ENCODE results near the gene SHISA7.

SHISA7 gene

GRCh38 chr19:55434356-55434919 lies 8.7 kb downstream of the SHISA7 start:
- Histone ChIP-seq H3K27me3 (ENCODE audit: insufficient read depth, low read length) (no peaks in the 10 kb centered on the region), H3K9ac (ENCODE audit: low read length) (no peak overlapping the region)
- TF ChIP-seq CTCF (IDR thresholded peaks at IDR 0.05; ENCODE audit: low read length) = no peak
- TF ChIP-seq EZH2 (IDR thresholded peaks at IDR 0.05; ENCODE audit: borderline replicate concordance, low read length) = no peak

GRCh38 chr19:55433292-55433691 lies 9.8 kb downstream of the SHISA7 start:
- no peaks in the 10 kb centered on the region for H3K9me2 ChIP-seq (ENCODE audit: low read depth, low read length)
- H3K9ac ChIP-seq (ENCODE audit: low read length) = no peak overlapping the region
- H4K20me1 ChIP-seq (ENCODE audit: insufficient read depth, low read length) = no peaks in the 10 kb centered on the region
- no peak overlapping the region for H3K4me2 ChIP-seq (ENCODE audit: low read length)
- no peak overlapping the region for H3K27ac ChIP-seq (ENCODE audit: low read depth, low read length, poor library complexity, severe bottlenecking)
- no peaks in the 10 kb centered on the region for H3F3A ChIP-seq (ENCODE audit: insufficient read depth, low read length)
- H3K9me3 ChIP-seq (ENCODE audit: low read length) = no peaks in the 10 kb centered on the region
- no peaks in the 10 kb centered on the region for H3K36me3 ChIP-seq (ENCODE audit: insufficient read depth, low read length)
- no peak overlapping the region for H3K4me3 ChIP-seq (ENCODE audit: low read depth, low read length, poor library complexity, severe bottlenecking)
- no peak overlapping the region for H2AFZ ChIP-seq (ENCODE audit: low read length)
- TF ChIP-seq EZH2 (IDR thresholded peaks at IDR 0.05; ENCODE audit: borderline replicate concordance, low read length) (no peak), CTCF (IDR thresholded peaks at IDR 0.05; ENCODE audit: low read length) (no peak)
- no peaks in the 10 kb centered on the region for H3K27me3 ChIP-seq (ENCODE audit: insufficient read depth, low read length)
- H3K4me1 ChIP-seq (ENCODE audit: insufficient read depth, low read length, severe bottlenecking) = no peaks in the 10 kb centered on the region
- H3K79me2 ChIP-seq (ENCODE audit: insufficient read depth, low read length) = no peaks in the 10 kb centered on the region

More at GRCh38 chr19:55434356-55434919, 8.7 kb downstream of the SHISA7 start:
- no peaks in the 10 kb centered on the region for H3K4me1 ChIP-seq (ENCODE audit: insufficient read depth, low read length, severe bottlenecking)
- H3K4me3 ChIP-seq (ENCODE audit: low read depth, low read length, poor library complexity, severe bottlenecking) = no peak overlapping the region
- H3K4me2 ChIP-seq (ENCODE audit: low read length) = no peak overlapping the region
- no peak overlapping the region for H2AFZ ChIP-seq (ENCODE audit: low read length)
- H3K79me2 ChIP-seq (ENCODE audit: insufficient read depth, low read length) = no peaks in the 10 kb centered on the region
- no peaks in the 10 kb centered on the region for H3K9me2 ChIP-seq (ENCODE audit: low read depth, low read length)
- no peaks in the 10 kb centered on the region for H4K20me1 ChIP-seq (ENCODE audit: insufficient read depth, low read length)
- H3F3A ChIP-seq (ENCODE audit: insufficient read depth, low read length) = no peaks in the 10 kb centered on the region
- no peaks in the 10 kb centered on the region for H3K9me3 ChIP-seq (ENCODE audit: low read length)
- no peak overlapping the region for H3K27ac ChIP-seq (ENCODE audit: low read depth, low read length, poor library complexity, severe bottlenecking)
- H3K36me3 ChIP-seq (ENCODE audit: insufficient read depth, low read length) = no peaks in the 10 kb centered on the region

- H3K4me3 ChIP-seq (ENCODE audit: low read depth, low read length, poor library complexity, severe bottlenecking) = no peak overlapping the region
- H3K36me3 ChIP-seq (ENCODE audit: insufficient read depth, low read length) = no peaks in the 10 kb centered on the region
- no peak for TF ChIP-seq CTCF (IDR thresholded peaks at IDR 0.05; ENCODE audit: low read length)
- no peak for TF ChIP-seq EZH2 (IDR thresholded peaks at IDR 0.05; ENCODE audit: borderline replicate concordance, low read length)
- no peaks in the 10 kb centered on the region for H3F3A ChIP-seq (ENCODE audit: insufficient read depth, low read length)
- no peak overlapping the region for H3K27ac ChIP-seq (ENCODE audit: low read depth, low read length, poor library complexity, severe bottlenecking)
- no peak overlapping the region for H3K4me2 ChIP-seq (ENCODE audit: low read length)
- H3K9me2 ChIP-seq (ENCODE audit: low read depth, low read length) = no peaks in the 10 kb centered on the region
- no peaks in the 10 kb centered on the region for H4K20me1 ChIP-seq (ENCODE audit: insufficient read depth, low read length)
- H3K27me3 ChIP-seq (ENCODE audit: insufficient read depth, low read length) = no peaks in the 10 kb centered on the region
- H3K4me1 ChIP-seq (ENCODE audit: insufficient read depth, low read length, severe bottlenecking) = no peaks in the 10 kb centered on the region
- no peaks in the 10 kb centered on the region for H3K9me3 ChIP-seq (ENCODE audit: low read length)
- no peaks in the 10 kb centered on the region for H3K79me2 ChIP-seq (ENCODE audit: insufficient read depth, low read length)
- no peak overlapping the region for H3K9ac ChIP-seq (ENCODE audit: low read length)
- H2AFZ ChIP-seq (ENCODE audit: low read length) = no peak overlapping the region
Observed at GRCh38 chr19:55432241-55432959, 10.7 kb downstream of the SHISA7 start.

Measured in OCI-LY1 (cell line).